Measurements from ENCODE around the gene CDH5. TPM values are rescaled to one million over a fixed set of nuclear protein-coding genes. Genes with fewer than 3 reads are reported as not detected.
A peak's percentile ranks its signal among the peaks of the same experiment; 100 is the strongest.

CDH5 gene
- total RNA-seq, 1 experiment from 2014 or later: not detected

GRCh38 chr16:66416136-66416535, 49.6 kb downstream of the CDH5 start:
- CTCF ChIA-PET: no interaction called here
- no TSS peak for BruUV-seq (replicated peaks)
- DNase-seq (ENCODE audit: unreplicated experiment): no peak
- Mint-ChIP-seq H3K27me3 (ENCODE audit: insufficient read depth, unreplicated experiment) (no peaks in the 10 kb centered on the region), H3K4me1 (ENCODE audit: insufficient read depth, unreplicated experiment) (peaks cover 15% of the 10 kb centered on the region), H3K4me3 (ENCODE audit: unreplicated experiment) (no peak overlapping the region), H3K36me3 (ENCODE audit: insufficient read depth, unreplicated experiment) (no peaks in the 10 kb centered on the region), H3K27ac (ENCODE audit: low read depth, unreplicated experiment) (peak overlapping the region; percentile 7), H3K9me3 (ENCODE audit: unreplicated experiment) (peaks cover 3% of the 10 kb centered on the region)
- POLR2A ChIA-PET: no interaction called here
- intact Hi-C loops (cut with micrococcal nuclease): no loop called here
- no peak for TF ChIP-seq CTCF (IDR thresholded peaks at IDR 0.05; ENCODE audit: unreplicated experiment)

GRCh38 chr16:66416939-66417700, 50.6 kb downstream of the CDH5 start:
- CTCF ChIA-PET: interaction anchor here (0.8 to 1.2 kb wide), 3 partner anchors 25 to 88 kb away, joined by 3 to 4 read pairs (median 4); no protein-coding TSS in a partner anchor
- intact Hi-C loops (cut with micrococcal nuclease): no loop called here
- POLR2A ChIA-PET: interaction anchor here (0.6 to 0.8 kb wide), 2 partner anchors 86 to 95 kb away, joined by 3 read pairs; no protein-coding TSS in a partner anchor
- Mint-ChIP-seq H3K9me3 (ENCODE audit: unreplicated experiment) (no peaks in the 10 kb centered on the region), H3K4me1 (ENCODE audit: insufficient read depth, unreplicated experiment) (peaks cover 15% of the 10 kb centered on the region), H3K4me3 (ENCODE audit: unreplicated experiment) (no peak overlapping the region), H3K27me3 (ENCODE audit: insufficient read depth, unreplicated experiment) (no peaks in the 10 kb centered on the region), H3K27ac (ENCODE audit: low read depth, unreplicated experiment) (no peak overlapping the region), H3K36me3 (ENCODE audit: insufficient read depth, unreplicated experiment) (no peaks in the 10 kb centered on the region)
- no TSS peak for BruUV-seq (replicated peaks)
- no peak for TF ChIP-seq CTCF (IDR thresholded peaks at IDR 0.05; ENCODE audit: unreplicated experiment)
- DNase-seq (ENCODE audit: unreplicated experiment): no peak

- ChIA-PET CTCF (interaction anchor here (0.6 to 1.0 kb wide), 2 partner anchors 51 to 61 kb away, joined by 3 read pairs; no protein-coding TSS in a partner anchor), POLR2A (no interaction called here)
- intact Hi-C loops (cut with micrococcal nuclease): loop anchor here (1.0 kb wide), 1 partner anchor 9 kb away; no protein-coding TSS in a partner anchor
- no TSS peak for BruUV-seq (replicated peaks)
- no peak for TF ChIP-seq CTCF (IDR thresholded peaks at IDR 0.05; ENCODE audit: unreplicated experiment)
- Mint-ChIP-seq H3K4me3 (ENCODE audit: unreplicated experiment) (no peak overlapping the region), H3K36me3 (ENCODE audit: insufficient read depth, unreplicated experiment) (no peaks in the 10 kb centered on the region), H3K27ac (ENCODE audit: low read depth, unreplicated experiment) (no peak overlapping the region), H3K27me3 (ENCODE audit: insufficient read depth, unreplicated experiment) (no peaks in the 10 kb centered on the region), H3K9me3 (ENCODE audit: unreplicated experiment) (no peaks in the 10 kb centered on the region), H3K4me1 (ENCODE audit: insufficient read depth, unreplicated experiment) (peaks cover 15% of the 10 kb centered on the region)
- DNase-seq (ENCODE audit: unreplicated experiment): no peak
Observed at GRCh38 chr16:66418165-66418962, 51.9 kb downstream of the CDH5 start.

GRCh38 chr16:66419527-66419926, 53.0 kb downstream of the CDH5 start:
- ChIA-PET POLR2A (interaction anchor here (1.7 kb wide), 1 partner anchor 11 kb away, joined by 3 read pairs; no protein-coding TSS in a partner anchor), CTCF (interaction anchor here (1.1 kb wide), 1 partner anchor 141 kb away, joined by 3 read pairs; no protein-coding TSS in a partner anchor)
- peaks cover 15% of the 10 kb centered on the region for H3K4me1 Mint-ChIP-seq (ENCODE audit: insufficient read depth, unreplicated experiment)
- intact Hi-C loops (cut with micrococcal nuclease): no loop called here
- no peak overlapping the region for H3K27ac Mint-ChIP-seq (ENCODE audit: low read depth, unreplicated experiment)
- BruUV-seq (replicated peaks): no TSS peak
- TF ChIP-seq CTCF (IDR thresholded peaks at IDR 0.05; ENCODE audit: unreplicated experiment): no peak
- H3K36me3 Mint-ChIP-seq (ENCODE audit: insufficient read depth, unreplicated experiment): no peaks in the 10 kb centered on the region
- H3K27me3 Mint-ChIP-seq (ENCODE audit: insufficient read depth, unreplicated experiment): no peaks in the 10 kb centered on the region
- H3K9me3 Mint-ChIP-seq (ENCODE audit: unreplicated experiment): no peaks in the 10 kb centered on the region
- no peak for DNase-seq (ENCODE audit: unreplicated experiment)
- no peak overlapping the region for H3K4me3 Mint-ChIP-seq (ENCODE audit: unreplicated experiment)
